Right lung (tissue), 5 donors: ENCODE measurements around the gene TNIK. TPM values are rescaled to one million over a fixed set of nuclear protein-coding genes. Genes with fewer than 3 reads are reported as not detected.
A peak's percentile ranks its signal among the peaks of the same experiment; 100 is the strongest.
"Not testable (repeated sequence)": the region's sequence is repeated elsewhere in the genome, so short reads cannot be mapped to it uniquely, and the experiment has no call there.

Experiments
- DNase-seq, 2 donors: peaks; one replicate each; pipeline ENCODE4 v3.0.0-alpha.2; 2013
- polyA plus RNA-seq, 5 donors: library from polyadenylated mRNA; unstranded; fragments of 120-200 nt; gene quantifications; one replicate each; pipeline versions ENCODE4 v1.2.1 to v1.2.3, GENCODE V29; 2013; ENCODE audit warnings: inconsistent platforms in 1 of 5, low replicate concordance in 1 of 5; ENCODE audit not compliant: insufficient read length in 5 of 5, insufficient read depth in 1 of 5

TNIK gene
- polyA plus RNA-seq, 5 donors: 11.5 to 21.1 (median 16.2) TPM

GRCh38 chr3:171313702-171314101 lies 146.5 kb downstream of the TNIK start:
- no peak for DNase-seq

GRCh38 chr3:171312741-171313140 lies 147.5 kb downstream of the TNIK start:
- DNase-seq: no peak

DNA sequence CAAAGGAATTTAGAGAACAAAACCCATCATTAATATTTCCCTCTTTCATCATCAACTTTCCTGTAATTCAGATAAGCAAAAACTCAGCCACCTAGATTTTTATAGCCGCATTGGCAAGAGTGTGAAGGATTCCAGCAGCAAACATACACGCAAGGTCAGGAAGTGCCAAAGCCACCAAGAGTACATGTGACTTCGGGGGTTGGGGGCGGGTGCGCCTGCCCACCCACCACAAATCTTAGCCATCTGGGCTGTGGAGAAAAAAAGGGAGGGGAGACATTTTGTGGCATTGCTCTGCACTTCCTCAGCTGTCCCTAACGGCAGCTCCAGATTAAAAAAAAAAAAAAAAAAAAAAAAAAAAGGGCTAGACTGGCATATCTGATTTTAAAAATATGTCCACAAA lies 148.4 kb downstream of the TNIK start:
- no peak for DNase-seq

DNA sequence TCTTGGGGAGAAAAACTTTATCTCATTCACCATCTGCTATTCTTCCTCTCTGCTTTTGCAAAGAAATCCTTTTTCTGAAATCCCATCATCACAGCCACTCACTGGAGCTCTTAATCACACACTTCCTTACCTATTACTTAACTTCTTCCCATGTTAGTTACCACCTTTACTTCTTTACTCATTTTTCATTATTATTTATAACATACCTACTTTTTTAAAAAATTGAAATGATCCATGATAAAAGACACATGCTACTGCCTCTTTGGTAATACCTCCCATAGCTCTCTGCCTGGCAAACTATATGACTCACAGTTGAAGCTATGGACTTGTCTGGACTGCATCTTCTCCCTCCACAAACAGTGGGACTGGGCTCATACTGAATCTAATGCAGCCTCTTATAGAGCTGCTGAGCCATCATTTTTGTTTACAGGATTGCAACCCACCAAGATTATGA lies 150.3 kb downstream of the TNIK start:
- DNase-seq: no peak

GRCh38 chr3:171307988-171308387 lies 152.2 kb downstream of the TNIK start:
- DNase-seq: no peak

DNA sequence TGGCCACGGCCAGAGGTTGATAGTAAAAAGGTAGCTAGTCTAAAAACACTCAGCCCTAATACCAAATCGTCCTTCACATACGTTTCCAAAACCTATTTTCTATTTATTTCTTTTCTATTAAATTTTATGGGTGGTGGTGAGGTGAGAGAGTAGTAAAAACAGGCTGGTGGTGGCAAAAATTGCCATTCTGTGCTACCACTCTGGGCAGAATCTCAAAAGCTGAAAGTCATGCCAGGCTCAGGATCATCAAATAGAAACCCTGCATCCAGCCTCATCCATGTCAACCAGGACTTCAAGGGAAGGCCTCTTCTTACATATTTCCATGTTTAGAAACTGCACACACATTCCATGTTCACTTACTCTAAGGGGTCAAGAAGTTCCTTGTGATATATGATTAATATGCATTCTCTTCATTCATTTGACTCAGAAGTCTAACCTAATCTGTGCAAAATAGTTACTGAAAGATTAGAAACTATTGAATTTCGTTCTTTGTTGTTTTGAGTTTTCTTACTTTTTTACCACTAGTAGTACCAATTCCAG lies 153.1 kb downstream of the TNIK start:
- no peak for DNase-seq

- peak; percentile 31 to 42 for DNase-seq
These were observed 153.6 kb downstream of the TNIK start for GRCh38 chr3:171306631-171307030.

- not testable (repeated sequence) for DNase-seq
These were observed 154.4 kb downstream of the TNIK start for GRCh38 chr3:171305823-171306222.

DNA sequence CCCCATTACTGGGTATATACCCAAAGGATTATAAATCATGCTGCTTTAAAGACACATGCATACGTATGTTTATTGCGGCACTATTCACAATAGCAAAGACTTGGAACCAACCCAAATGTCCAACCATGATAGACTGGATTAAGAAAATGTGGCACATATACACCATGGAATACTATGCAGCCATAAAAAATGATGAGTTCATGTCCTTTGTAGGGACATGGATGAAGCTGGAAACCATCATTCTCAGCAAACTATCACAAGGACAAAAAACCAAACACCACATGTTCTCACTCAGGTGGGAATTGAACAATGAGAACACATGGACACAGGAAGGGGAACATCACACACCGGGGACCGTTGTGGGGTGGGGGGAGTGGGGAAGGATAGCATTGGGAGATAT lies 155.7 kb downstream of the TNIK start:
- DNase-seq: not testable (repeated sequence)

GRCh38 chr3:171304017-171304416 lies 156.2 kb downstream of the TNIK start:
- DNase-seq: not testable (repeated sequence)

GRCh38 chr3:171301998-171302397 lies 158.2 kb downstream of the TNIK start:
- DNase-seq: no peak

GRCh38 chr3:171301002-171301401 lies 159.2 kb downstream of the TNIK start:
- no peak for DNase-seq

DNA sequence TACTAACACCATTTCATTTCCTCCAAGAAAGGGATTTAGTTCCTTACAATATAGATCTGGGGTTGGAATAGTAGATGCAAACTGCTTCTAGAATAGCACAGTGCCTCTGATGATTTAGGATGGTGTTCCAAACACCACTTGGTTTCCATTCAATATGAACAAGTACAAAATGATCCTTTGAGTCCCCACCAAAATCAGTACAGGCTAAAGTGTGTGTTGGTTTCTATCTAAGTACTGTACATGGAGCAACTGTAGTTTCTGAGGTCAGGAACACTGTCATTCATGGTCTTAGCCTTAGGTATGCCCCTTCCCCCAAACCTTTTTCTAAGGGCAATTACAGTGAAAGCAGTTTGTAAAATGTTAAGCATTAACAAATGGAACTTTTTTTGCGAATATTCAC lies 162.3 kb downstream of the TNIK start:
- DNase-seq: no peak

- DNase-seq: no peak
These were observed 163.0 kb downstream of the TNIK start for GRCh38 chr3:171297207-171297606.

DNA sequence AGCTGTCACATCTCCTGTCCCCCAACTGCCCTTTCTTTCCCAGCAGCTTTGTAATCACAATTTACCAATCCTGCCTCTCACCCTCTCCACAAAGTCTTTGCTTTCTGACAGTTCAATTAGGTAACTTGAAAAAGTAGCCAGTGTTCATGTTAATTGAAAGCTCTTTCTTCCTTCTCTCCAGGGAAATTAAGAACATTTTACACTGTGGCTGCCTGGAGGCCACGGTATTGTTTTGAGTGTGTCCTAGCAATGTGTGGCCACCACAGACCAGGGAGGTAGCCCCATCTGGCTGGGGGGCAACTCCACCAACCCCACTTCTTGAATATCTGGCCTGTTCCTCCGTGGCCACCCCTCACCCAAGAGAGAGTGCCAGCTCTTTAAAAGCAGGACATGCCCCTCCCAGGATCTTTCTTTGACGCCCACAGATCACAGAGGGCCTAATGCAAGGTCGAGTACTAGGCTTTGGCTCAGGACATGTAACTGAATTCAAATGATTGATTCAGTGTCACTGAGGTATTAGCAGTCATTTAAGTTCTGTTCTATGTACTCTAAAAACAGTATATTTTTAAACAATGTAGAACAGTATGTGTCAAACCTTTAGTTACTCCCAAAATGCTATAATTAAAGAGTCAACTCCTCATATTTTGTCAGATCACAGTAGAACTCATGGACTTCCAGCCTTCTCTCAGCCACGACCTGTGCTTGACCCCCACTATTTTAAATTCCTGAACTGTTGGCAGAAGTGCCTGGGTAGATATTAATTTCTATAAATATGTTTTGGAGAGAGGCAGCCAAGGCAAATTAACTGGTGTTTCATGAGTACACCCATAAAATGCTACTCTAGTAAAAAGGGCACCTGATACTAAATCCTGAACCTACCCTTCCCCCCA lies 164.5 kb downstream of the TNIK start:
- DNase-seq: no peak

- DNase-seq: no peak
These were observed 166.9 kb downstream of the TNIK start for GRCh38 chr3:171293142-171293782.

DNA sequence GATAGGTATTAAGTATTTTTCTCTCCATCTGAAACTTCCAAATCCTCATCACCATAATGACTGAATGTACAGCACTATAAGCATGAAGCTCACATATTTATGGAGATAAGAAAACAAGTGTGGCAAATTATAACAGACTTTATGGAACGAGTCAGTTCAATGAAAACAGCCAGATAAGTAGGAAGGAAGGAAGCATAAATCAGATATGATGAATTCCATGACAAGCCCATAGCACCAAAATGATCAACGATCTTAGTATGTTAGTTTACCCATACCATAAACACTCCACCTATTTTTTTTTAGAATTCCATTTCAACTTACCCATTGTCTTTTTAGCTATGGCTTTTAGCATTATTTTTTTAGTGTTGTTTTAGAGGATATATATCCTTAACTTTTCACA lies 169.5 kb downstream of the TNIK start:
- no peak for DNase-seq

DNA sequence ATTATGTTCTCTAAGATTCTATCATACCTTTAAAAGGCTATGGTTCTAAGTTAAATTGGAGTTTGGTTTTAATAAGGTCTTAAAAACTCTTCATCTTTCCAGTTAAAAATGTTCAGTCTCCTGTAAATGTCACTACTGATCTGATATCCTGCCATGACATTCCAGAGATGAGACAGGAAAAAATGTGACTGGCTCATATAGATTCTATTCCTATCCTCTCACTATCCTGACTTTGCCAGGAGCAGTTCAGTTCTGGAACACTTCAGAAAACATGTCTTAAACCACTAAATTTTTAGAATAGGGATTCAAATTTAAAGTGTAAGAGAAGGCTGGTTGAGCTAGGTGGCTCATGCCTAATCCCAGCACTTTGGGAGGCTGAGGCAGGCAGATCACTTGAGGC lies 170.9 kb downstream of the TNIK start:
- DNase-seq: no peak

DNA sequence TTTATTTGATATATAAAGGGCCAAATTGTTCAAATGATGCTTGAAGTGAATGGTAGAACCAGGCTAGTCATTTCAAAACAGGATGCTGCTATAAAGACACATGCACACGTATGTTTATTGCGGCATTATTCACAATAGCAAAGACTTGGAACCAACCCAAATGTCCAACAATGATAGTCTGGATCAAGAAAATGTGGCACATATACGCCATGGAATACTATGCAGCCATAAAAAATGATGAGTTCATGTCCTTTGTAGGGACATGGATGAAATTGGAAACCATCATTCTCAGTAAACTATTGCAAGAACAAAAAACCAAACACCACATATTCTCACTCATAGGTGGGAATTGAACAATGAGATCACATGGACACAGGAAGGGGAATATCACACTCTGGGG lies 172.4 kb downstream of the TNIK start:
- DNase-seq: not testable (repeated sequence)

DNA sequence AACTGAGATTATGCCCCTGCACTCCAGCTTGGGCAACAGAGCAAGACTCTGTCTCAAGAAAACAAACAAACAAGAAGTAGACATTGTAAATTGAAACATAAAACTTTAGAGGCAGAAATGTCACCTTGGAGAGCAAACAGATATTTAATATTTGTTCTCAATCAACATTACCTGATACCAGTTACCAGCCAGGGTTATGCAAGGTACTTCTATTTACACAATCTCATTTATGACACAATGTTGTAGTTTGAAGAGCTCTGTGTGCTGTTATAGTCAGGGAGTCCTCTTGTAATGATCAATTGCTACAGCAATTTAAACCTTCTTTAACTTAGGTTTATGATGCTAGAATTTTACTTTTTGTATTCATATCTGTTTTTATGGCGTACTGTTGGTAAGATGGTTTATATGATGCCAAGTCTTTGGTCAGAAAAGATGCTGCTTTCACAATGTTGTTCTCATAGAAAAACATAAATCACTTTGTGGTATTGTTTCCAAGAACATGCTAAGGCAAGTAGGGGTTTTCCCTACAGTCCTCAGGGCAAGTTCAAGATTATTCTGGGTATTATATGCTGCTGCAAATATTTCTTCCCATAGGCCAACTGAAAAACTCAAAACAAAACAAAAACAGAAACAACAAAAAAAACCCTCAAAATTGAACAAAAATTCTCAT lies 173.5 kb downstream of the TNIK start:
- no peak for DNase-seq

DNA sequence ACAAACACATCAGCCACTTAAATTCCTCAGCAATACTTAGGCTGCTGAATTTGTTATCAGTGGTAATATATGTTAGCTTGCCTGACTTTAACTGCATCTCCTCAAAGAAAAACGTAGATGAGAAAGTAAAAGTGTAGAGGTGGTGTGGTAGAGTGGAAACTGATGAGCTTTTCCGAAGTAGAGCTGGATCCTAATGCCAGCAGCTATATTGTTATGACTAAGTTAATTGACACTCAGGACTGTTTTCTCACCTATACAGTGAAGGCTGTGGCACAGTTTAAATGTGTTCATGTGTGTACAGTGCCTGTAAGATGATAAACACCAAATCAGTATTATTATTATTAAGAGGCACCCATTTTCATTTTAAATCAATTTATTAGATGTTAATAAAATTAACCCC lies 174.9 kb downstream of the TNIK start:
- no peak for DNase-seq

GRCh38 chr3:171284308-171285075 lies 175.7 kb downstream of the TNIK start:
- no peak for DNase-seq
